Hepatic stellate cell (primary cell): ENCODE measurements around the gene MED13.
"Not testable (repeated sequence)": the region's sequence is repeated elsewhere in the genome, so short reads cannot be mapped to it uniquely, and the experiment has no call there.

ENCODE experiments used
- DNase-seq: peaks from one replicate; pipeline ENCODE4 v3.0.0; 2011; ENCODE audit warnings: low spot score

MED13 gene

DNA sequence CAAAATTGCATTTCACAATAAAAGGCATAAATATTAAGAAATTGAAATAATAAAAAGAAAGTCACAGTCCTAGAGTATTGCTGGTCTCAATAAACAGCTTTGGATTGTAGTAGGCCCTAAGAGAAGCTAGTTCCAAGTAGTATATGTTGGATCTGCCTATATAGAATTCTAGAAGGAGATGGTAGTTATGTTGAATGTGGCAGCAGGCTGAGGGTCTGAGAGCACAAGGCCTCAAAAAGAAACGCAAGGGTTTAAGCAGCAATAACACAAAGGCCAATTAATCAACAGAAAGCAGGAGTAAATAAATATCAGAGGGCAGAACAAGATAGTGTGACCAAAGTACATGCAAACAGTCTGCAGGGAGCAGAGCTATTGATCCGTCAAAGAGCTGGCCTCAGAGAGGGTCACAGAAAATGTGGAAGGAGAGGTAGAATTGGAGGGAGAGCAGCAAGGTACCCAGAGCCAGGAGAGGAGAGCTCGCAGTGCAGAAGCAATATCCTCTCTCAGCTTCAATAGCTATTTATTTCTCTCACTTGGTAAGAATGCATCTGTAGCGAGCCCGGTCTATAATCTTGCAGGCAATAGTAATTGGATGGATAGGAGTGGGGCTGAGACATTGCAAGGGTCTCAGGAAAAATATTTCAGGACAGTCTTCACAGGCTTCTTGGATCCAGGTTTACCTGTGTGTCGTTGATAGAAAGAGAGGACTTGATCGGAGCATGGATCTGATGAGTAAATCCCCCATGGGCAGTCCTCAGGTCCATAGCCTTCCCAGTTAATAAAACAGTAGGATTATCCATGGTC, 25.1 kb upstream of the MED13 start:
- DNase-seq: no peak

DNA sequence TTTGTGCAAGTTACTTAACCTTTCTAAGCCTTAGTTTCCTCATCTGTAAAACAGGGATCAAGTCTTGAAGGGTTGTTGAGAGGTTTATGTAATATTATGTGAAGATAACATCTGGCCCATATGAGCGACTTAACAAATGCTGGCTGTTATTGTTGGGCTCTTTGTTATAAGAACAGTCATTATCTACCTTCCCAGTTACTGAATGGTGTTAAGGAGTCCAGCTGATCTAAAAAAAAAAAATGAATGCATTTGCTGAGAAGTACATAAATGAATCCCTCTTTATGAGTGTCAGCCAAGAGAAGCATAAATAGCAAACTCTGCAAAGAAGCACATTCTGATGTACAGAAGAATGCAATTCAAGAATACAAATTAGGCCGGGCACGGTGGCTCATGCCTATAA, 24.3 kb upstream of the MED13 start:
- DNase-seq: no peak

DNA sequence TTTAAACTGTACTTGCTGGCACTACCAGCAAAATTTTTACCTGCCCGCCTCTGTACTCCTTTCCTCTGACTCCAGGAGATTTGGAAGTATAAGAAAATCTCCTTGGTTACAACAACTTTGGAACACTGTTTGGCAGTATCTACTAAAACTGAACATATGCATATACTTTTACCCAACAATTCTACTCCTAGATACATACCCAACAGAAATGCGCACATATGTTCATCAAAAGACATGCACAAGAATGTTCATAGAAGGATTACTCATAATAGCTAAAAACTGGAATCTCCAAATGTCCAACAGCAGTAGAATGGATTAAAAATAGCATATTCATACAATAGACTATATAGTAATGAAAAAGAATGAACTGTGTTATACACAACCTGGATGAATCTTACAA, 21.7 kb upstream of the MED13 start:
- no peak for DNase-seq

DNA sequence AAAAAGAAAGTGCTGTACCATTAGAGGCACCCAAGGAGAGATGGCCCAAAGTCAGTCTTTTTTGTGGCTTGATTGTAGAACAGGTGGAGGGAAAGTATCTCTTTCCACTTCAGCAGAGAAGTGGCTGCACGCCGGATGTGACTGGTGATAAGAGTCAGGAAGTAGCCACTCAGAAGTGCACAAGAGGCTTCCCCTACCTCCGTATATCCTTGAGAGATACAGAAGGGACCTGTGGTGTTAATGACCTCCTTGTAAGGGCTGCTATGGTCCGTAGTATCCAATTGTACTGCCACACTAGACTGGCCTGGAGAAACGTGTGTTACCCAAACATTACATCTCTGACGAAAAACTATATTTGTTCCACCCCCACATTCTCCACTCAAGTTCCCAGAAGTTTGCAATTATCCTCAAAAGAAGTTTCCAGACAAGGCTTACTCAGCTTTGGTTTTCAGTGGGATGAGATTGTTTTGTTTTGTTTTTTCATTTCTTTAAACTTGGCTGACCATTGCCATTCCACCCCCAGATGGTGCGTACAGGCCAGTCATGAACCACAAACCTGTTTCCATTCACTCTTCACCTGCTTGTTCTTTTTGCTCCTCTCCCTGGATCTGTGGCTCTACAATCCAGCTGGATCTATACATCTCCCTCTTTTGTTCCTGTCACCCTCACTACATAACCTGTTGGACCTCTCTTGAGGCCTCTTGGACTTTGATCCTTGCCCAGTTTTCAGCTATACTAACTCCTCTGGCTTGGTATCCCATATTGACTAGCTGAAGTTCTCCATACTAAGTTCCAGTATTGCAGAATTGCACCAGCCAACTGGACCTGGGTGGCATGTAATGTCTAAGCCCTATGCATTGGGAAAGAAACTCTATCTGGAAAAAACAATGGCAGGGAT, 20.7 kb upstream of the MED13 start:
- DNase-seq: no peak

DNA sequence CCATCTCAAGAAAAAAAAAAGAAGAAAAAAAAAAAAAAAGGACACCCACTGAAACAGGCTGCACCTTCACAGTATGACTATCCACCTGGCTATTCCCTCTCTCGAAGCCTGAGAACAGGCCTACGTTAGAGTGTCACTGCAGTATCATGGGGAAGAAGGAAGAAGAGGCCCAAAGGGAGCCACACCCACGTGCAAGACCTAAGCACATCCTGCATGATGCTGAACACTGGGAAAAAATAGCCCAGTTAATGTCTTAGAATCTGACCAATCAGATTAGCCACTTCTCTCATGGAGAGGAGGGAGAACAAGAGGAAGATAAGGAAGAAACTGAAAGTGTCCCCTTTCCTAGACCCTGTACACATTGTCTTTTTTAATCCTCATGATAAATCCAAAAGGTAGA, 19.5 kb upstream of the MED13 start:
- DNase-seq: no peak

DNA sequence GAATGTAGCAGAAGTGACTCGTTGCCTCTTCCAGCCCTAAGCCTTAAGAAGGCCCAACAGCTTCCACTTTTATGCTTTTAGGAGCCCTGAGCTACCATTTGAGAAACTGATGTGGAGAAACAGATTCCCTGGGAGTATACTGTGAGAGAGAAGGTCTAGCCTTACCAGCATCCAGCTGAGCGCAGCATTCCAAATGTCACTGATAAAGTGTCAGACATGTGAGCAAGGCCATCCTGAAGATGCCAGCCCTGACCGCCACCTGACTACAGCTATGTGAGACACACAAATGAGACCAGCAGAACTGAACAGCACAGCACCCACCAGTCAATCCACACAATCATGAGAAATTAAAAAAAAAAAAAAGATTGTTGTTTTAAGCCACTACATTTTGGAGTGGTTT, 18.6 kb upstream of the MED13 start:
- no peak for DNase-seq

DNA sequence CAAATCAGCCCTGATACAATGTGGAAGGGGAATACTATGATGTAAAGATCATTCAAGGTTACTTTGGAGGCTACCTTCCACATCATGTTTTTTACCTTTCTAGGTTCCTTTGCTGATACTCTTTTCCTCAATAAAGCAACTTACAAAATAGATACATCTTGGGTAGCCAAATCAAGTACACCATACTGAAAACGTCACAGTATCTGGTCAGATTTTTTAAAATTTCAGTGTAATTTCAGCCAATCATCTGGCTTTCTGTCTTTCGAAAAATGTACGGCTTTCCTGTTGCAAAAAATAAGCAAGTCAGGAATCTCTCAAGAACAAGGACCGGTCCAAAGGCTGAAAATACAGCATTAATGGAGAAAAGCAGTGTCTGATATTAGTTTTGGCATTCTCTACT, 15.6 kb upstream of the MED13 start:
- DNase-seq: no peak

DNA sequence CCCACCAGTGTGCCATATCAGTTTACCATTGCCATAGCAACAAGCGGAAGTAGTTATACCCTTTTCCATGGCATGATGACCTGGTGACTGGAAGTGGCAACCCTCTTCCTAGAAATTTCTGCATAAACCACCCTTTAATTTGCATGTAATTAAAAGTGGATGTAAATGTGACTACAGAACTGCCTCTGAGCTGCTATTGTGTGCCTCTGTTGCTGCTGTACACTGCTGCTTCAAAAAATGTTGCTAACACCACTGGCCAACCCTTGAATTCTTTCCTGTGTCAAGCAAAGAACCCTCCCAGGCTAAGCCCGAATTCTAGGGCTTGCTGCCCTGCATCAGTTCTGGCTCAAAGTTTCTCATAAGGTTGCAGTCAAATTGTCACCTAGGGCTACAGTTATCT, 12.9 kb upstream of the MED13 start:
- DNase-seq: no peak

DNA sequence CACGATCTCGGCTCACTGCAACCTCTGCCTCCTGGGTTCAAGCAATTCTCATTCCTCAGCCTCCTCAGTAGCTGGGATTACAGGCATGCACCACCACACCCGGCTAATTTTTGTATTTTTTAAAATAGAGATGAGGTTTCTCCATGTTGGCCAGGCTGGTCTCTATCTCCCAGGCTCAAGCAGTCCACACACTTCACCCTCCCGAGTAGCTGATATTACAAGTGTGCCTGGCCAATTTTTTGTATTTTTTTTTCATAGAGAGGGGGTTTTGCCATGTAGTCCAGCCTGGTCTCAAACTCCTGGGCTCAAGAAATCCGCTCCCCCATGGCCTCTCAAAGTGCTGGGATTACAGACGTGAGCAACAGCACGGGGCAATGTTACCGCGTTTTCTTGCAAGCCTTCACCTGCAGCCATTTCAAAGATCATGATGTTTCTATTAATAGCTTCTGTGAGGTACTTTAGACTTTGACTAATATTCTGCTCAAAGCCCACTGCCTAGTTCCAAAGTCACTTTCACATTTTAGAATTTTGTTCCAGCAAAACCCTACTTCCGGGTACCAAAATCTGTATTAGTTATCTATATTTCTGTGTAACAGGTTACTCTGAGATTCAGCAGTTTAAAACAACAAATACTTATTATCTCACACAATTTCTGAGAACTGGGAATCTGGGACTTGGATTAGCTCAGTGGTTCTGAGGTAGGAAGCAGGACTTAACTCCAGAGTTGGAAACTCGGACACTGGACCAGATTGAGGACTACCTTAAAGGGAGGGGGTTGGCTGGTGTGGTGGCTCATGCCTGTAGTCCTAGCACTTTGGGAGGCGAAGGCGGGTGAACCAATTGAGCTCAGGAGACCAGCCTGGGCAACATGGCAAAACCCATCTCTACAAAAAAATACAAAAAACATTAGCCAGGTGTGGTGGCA, 12.0 kb upstream of the MED13 start:
- DNase-seq: no peak

DNA sequence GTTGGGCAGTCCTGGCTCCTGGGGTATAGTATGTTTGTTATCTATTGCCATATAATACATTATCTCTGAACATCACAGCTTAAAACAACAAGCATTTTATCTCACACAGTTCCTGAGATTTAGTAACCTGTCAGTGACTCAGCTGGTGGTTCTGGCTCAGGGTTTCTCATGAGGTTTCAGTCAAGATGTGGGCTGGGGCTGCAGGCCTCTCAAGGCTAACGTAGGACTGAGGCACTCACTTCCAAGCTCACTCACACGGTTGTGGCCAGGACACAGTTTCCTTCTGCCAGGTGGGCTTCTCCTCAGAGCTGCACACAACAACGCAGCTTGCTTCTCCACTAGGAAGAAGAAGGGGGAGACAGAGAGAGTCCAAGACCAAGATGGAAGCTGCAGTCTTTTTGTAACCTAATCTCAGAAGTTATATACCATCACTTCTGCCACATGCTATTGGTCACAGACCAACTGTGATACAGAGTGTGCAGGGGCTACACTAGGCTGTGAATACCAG, 10.3 kb upstream of the MED13 start:
- DNase-seq: no peak

DNA sequence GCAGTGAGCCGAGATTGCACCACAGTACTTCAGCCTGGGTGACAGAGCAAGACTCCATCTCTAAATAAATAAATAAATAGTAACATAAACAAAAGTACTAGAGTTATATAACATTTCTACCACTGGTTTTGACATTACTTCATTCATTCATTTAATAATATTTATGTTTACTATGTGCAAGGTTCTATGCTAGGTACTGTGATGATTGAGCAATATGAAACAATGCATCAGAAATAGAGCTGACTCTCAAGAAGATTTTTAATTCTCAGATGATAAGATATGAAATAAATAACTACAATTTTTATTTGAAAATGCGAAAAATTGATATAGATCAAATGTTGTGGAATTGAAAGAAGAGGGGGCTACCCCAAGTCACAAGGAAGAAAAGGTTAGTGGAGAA, 8.9 kb upstream of the MED13 start:
- DNase-seq: no peak

DNA sequence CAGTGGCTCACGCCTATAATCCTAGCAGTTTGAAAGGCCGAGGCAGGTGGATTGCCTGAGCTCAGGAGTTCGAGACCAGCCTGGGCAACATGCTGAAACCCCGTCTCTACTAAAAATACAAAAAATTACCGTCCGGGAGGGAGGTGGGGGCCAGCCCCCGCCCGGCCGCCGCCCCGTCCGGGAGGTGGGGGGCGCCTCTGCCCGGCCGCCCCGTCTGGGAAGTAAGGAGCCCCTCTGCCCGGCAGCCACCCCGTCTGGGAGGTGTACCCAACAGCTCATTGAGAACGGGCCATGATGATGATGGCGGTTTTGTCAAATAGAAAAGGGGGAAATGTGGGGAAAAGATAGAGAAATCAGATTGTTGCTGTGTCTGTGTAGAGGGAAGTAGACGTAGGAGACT, 7.8 kb upstream of the MED13 start:
- DNase-seq: not testable (repeated sequence)

DNA sequence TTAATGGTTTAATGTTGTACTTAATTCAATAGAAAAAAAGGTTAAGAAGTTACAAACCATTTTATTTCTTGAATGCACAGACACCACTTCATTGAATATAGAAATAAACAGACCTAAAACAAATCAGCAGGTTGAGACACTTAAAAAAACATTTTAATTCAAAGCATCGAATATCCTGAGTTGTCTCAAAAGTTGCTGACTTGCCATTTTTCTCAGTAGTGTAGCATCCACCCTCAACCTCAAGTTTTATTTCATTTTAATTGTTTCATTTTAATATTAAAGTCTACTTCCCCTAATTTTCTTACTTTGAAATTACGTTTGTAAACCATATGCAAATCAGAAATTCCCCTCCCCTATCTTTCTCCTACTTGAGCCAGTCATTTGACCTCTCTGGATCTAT, 5.8 kb upstream of the MED13 start:
- DNase-seq: no peak

DNA sequence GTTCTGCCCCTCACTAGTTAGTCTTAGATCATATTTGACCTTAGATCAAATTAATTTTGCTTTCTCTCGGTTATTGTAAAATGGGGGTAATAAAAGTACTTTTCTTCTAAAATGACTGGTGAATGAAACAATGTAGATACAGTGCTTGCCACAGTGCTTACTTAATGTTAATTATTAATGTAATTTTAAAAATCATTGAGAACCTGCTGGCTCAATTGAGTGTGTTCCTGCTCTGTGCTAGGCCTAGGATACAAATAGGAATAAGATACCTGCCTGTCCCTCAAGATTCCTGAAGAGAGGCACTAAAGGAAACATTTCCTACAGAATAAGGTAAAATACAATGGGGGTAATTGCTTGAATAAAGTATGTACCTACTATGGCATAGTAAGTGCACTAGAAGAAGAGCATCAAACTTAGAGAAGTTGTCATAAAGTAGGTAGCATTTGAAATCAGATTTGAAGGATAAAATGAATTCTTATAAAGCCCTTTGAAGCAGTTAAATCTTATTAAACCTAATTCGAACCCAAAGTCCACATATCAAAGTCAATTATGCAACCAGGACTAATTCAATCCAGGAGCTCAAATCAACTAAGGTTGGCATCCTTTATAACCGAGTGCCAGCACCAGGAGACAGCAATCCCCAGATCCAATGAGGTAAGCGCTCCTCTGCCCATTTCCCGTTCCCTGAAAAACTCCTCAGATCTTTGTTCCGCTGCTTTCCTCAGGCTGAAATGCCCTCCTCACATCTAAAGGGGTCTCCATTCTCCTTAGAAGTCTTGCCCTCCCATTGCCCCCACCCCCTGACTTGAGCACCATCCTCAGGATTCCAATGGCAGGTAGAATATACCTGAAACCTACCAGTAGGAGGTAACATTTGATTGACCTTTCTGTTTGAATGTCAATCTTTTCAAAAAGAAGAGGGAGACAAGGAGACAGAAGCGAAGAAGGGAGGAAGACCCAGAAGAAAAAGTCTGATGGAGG, 2.4 kb upstream of the MED13 start:
- no peak for DNase-seq

DNA sequence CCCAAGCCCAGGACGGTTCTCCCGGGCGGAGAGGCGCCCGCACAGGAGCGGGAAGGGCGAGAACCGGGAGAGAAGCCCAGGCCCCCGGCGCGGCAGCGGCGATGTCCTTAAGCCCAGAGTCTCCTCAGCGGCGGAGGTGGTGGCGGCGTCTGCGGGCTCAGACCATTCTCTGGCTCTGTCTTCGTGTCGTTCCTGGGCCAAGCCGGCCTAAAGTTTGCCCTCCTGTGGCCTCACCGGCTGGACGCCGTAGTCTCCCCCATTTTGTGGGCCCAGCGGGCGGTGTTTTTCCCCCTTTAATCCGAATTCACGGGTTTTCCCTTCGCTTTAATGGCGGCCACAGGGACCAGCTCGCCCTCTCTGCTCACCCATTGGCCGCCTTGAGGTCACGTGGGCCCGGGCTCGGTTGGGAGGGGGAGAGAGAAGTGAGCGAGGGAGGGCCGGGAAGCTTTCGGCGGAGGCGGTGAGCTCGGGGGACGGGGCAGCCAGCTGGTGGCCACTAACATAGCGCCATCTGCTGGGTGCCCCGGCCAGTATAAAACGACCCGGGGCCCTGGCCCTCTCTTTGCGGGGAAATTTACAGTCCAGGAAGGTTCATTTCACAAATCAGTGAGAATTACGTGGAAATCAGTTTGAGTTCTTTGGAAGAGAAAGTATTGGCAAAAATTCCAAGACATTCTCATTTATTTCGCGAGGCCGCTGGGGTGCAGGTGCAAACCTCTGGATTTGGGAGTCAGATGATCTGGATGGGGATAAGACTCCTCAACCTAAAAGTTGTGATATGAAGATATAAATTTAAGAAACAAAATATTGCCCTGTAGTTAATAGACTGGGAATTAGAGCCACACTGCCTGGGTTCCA, 762 bp upstream of the MED13 start:
- peak; percentile 98 for DNase-seq

DNA sequence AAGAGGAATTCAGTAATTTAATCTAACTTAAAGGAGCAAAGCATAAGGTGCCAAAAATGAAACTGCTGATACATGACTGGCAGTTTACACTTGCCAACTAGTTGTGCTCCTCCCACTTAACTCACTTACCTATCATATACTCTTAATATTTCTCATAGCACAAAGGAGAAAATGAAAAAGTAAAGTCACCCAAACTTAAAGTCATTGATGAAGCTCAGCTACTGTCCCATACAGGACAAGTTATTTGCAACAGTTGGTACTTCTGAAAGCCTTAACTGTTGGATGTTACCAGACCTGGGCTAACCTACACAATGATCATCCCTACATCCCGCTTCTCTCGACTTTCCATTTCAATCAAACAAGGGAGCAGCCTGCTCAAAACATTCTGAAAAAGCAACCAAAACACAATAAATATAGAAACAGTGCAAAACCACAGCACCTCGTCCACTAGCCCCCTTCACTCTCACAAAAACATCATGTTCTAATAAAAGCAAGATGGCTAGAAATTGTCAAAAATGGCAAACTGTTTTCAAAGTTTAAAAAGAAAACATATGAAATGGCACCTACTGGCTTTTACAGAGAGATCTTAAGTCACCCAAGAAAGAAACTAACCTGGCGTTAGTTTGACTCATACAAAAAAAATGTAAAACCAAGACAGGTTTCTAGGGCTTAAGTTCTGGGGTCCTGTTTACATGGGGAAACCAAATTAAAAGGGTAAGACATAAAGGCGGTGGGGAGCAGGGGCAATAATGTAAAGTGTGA, 868 bp downstream of the MED13 start:
- no peak for DNase-seq

DNA sequence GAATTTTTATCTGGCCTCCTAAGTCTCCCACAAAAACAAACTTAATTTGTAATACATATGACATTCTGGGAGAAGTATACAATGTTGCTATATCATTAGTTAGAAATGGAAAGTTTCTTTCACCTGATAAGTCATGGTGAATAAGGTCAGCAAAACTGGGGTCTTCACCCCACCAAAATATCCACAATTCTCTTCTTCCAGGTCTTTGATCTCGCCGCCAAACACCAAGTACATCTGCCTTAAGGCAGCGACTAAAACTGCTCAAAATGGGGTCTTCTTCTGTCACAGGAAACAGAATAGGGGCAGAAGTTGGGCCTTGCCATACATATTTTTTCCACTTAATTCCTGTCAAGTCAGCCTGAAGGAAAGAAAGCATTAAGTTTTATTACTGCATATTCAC, 2.1 kb downstream of the MED13 start:
- no peak for DNase-seq

DNA sequence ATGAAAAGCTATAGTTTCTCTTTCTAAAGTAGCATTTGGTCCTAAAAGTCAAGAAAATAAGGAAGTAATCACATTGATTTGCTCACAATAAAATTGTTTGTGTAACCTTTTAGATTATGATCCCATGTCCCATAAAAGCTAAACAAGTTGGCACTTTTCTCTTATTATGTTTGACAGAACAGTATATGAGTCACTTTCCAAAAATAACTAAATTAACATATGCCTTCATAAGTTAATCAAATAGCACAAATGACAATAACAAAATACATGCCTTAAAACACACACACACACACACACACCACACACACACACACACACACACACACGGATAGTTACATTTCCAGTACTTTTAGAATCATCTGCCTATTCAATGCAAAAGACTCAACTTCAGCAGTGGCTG, 2.8 kb downstream of the MED13 start:
- DNase-seq: no peak

DNA sequence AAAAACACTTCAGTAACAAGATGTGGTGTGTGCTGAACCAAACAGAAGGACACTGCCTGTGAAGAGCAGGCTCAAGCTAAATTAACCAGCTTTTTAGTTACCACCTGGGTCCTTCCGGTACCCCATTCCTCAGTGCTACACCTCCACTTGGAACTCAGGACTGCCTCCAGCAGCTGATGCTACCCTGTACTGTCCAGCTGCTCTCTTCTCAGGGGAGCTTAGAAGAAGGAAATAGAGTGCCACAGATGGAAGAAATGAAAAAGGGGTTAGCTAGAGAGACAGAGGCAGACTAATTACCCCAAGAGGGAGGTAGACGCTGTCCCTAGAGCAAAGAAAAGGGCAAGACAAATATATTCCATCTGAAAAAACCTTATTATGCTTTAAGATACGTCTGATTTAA, 5.7 kb downstream of the MED13 start:
- no peak for DNase-seq
